ENCODE results near the gene CAPN6.

Gene CAPN6

GRCh38 chrX:111309083-111309482 lies 38.8 kb upstream of the CAPN6 start:
- H3K4me3 ChIP-seq (ENCODE audit: insufficient read depth, low read length, poor library complexity, severe bottlenecking), result no peak overlapping the region
- TF ChIP-seq CTCF (IDR thresholded peaks at IDR 0.05; ENCODE audit: insufficient read depth, low read length, poor library complexity, severe bottlenecking) (no peak), EZH2phosphoT487 (conservative IDR thresholded peaks at IDR 0.05; ENCODE audit: low read length) (no peak)

GRCh38 chrX:111308039-111308438 lies 37.8 kb upstream of the CAPN6 start:
- Histone ChIP-seq H3F3A (ENCODE audit: insufficient read depth) (no peaks in the 10 kb centered on the region), H3K4me2 (ENCODE audit: low read depth, low read length, poor library complexity, severe bottlenecking) (no peak overlapping the region), H3K79me2 (ENCODE audit: insufficient read depth, low read length) (no peaks in the 10 kb centered on the region), H4K20me1 (ENCODE audit: low read depth, low read length) (no peaks in the 10 kb centered on the region), H3K9me3 (ENCODE audit: insufficient read depth, low read length) (no peaks in the 10 kb centered on the region), H3K9ac (ENCODE audit: low read length) (no peak overlapping the region), H2AFZ (ENCODE audit: low read depth, low read length, severe bottlenecking) (no peak overlapping the region), H3K27ac (ENCODE audit: low read depth, low read length) (no peak overlapping the region), H3K9me2 (replicated peaks; ENCODE audit: insufficient read depth, low read length) (no peaks in the 10 kb centered on the region), H3K36me3 (ENCODE audit: low read length) (no peaks in the 10 kb centered on the region), H3K4me3 (ENCODE audit: insufficient read depth, low read length, poor library complexity, severe bottlenecking) (no peak overlapping the region), H3K27me3 (ENCODE audit: low read length) (no peaks in the 10 kb centered on the region)
- TF ChIP-seq EZH2phosphoT487 (conservative IDR thresholded peaks at IDR 0.05; ENCODE audit: low read length), result no peak
- no peak for TF ChIP-seq CTCF (IDR thresholded peaks at IDR 0.05; ENCODE audit: insufficient read depth, low read length, poor library complexity, severe bottlenecking)

More at GRCh38 chrX:111309083-111309482, 38.8 kb upstream of the CAPN6 start:
- Histone ChIP-seq H4K20me1 (ENCODE audit: low read depth, low read length) (no peaks in the 10 kb centered on the region), H3K4me2 (ENCODE audit: low read depth, low read length, poor library complexity, severe bottlenecking) (no peak overlapping the region), H2AFZ (ENCODE audit: low read depth, low read length, severe bottlenecking) (no peak overlapping the region), H3K9me3 (ENCODE audit: insufficient read depth, low read length) (no peaks in the 10 kb centered on the region), H3K9me2 (replicated peaks; ENCODE audit: insufficient read depth, low read length) (no peaks in the 10 kb centered on the region), H3K9ac (ENCODE audit: low read length) (no peak overlapping the region), H3K27me3 (ENCODE audit: low read length) (no peaks in the 10 kb centered on the region), H3K36me3 (ENCODE audit: low read length) (no peaks in the 10 kb centered on the region), H3K27ac (ENCODE audit: low read depth, low read length) (no peak overlapping the region), H3F3A (ENCODE audit: insufficient read depth) (no peaks in the 10 kb centered on the region), H3K79me2 (ENCODE audit: insufficient read depth, low read length) (no peaks in the 10 kb centered on the region)

- Histone ChIP-seq H3K9me2 (replicated peaks; ENCODE audit: insufficient read depth, low read length) (no peaks in the 10 kb centered on the region), H3K4me3 (ENCODE audit: insufficient read depth, low read length, poor library complexity, severe bottlenecking) (no peak overlapping the region), H3K9me3 (ENCODE audit: insufficient read depth, low read length) (no peaks in the 10 kb centered on the region), H3F3A (ENCODE audit: insufficient read depth) (no peaks in the 10 kb centered on the region), H3K27ac (ENCODE audit: low read depth, low read length) (no peak overlapping the region), H3K9ac (ENCODE audit: low read length) (no peak overlapping the region), H3K4me2 (ENCODE audit: low read depth, low read length, poor library complexity, severe bottlenecking) (no peak overlapping the region), H3K36me3 (ENCODE audit: low read length) (no peaks in the 10 kb centered on the region), H4K20me1 (ENCODE audit: low read depth, low read length) (no peaks in the 10 kb centered on the region), H3K79me2 (ENCODE audit: insufficient read depth, low read length) (no peaks in the 10 kb centered on the region), H3K27me3 (ENCODE audit: low read length) (no peaks in the 10 kb centered on the region), H2AFZ (ENCODE audit: low read depth, low read length, severe bottlenecking) (no peak overlapping the region)
- TF ChIP-seq CTCF (IDR thresholded peaks at IDR 0.05; ENCODE audit: insufficient read depth, low read length, poor library complexity, severe bottlenecking), result no peak
- no peak for TF ChIP-seq EZH2phosphoT487 (conservative IDR thresholded peaks at IDR 0.05; ENCODE audit: low read length)
These were observed 32.0 kb upstream of the CAPN6 start for GRCh38 chrX:111302284-111302683.

Data from SU-DHL-6 (cell line).